Neural progenitor cell (in vitro differentiated cells): ENCODE results near the gene FBXL13. TPM values are rescaled to one million over a fixed set of nuclear protein-coding genes. Genes with fewer than 3 reads are reported as not detected.
"Not testable (repeated sequence)": the region's sequence is repeated elsewhere in the genome, so short reads cannot be mapped to it uniquely, and the experiment has no call there.

Source experiments
- DNase-seq: peaks from one replicate; pipeline ENCODE4 v3.0.0-alpha.2; 2016; ENCODE audit warnings: low spot score
- H2AFZ ChIP-seq: fragments of 200-600 bp; sonication (generic); replicated peaks from 2 replicates; pipeline ENCODE4 v1.6.1; 2016; ENCODE audit warnings: antibody characterized with exemption
- H3F3A ChIP-seq: fragments of 200-600 bp; sonication (generic); 2 replicates; pipeline ENCODE4 v1.6.1; 2016; ENCODE audit warnings: antibody characterized with exemption, low read depth
- H3K27ac ChIP-seq: fragments of 200-600 bp; sonication (generic); 2 replicates; pipeline ENCODE4 v1.5.1; 2016; ENCODE audit warnings: mild to moderate bottlenecking
- H3K27me3 ChIP-seq: fragments of 200-600 bp; sonication (generic); 2 replicates; pipeline ENCODE4 v1.6.1; 2016; ENCODE audit warnings: mild to moderate bottlenecking, moderate library complexity
- H3K36me3 ChIP-seq: fragments of 200-600 bp; sonication (generic); 2 replicates; pipeline ENCODE4 v1.5.1; 2016
- H3K4me1 ChIP-seq: fragments of 200-600 bp; sonication (generic); 2 replicates; pipeline ENCODE4 v1.6.1; 2016; ENCODE audit warnings: mixed run types
- H3K4me2 ChIP-seq: fragments of 200-600 bp; sonication (generic); 2 replicates; pipeline ENCODE4 v1.6.1; 2016
- H3K4me3 ChIP-seq: fragments of 200-600 bp; sonication (generic); 2 replicates; pipeline ENCODE4 v1.5.1; 2016
- H3K79me2 ChIP-seq: fragments of 200-600 bp; sonication (generic); 2 replicates; pipeline ENCODE4 v1.6.1; 2016; ENCODE audit warnings: low read depth
- H3K9ac ChIP-seq: fragments of 200-600 bp; sonication (generic); 2 replicates; pipeline ENCODE4 v1.6.1; 2016
- H3K9me3 ChIP-seq: fragments of 200-600 bp; sonication (generic); 2 replicates; pipeline ENCODE4 v1.5.1; 2016; ENCODE audit warnings: low read depth
- H4K20me1 ChIP-seq: fragments of 200-600 bp; sonication (generic); 2 replicates; pipeline ENCODE4 v1.6.1; 2016; ENCODE audit warnings: low read depth
- H3K27ac Mint-ChIP-seq: 3 replicates; pipeline ENCODE4 v1.8.0; 2021; ENCODE audit warnings: mixed read lengths
- H3K27me3 Mint-ChIP-seq: 2 replicates; pipeline ENCODE4 v1.8.0; 2022; ENCODE audit warnings: low read depth, mild to moderate bottlenecking, inconsistent platforms, moderate library complexity, mixed read lengths; ENCODE audit not compliant: insufficient read depth
- H3K36me3 Mint-ChIP-seq: 3 replicates; pipeline ENCODE4 v1.8.0; 2021; ENCODE audit warnings: mixed read lengths
- H3K4me1 Mint-ChIP-seq: 3 replicates; pipeline ENCODE4 v1.8.0; 2021; ENCODE audit warnings: mixed read lengths
- H3K4me3 Mint-ChIP-seq: 3 replicates; pipeline ENCODE4 v1.8.0; 2021; ENCODE audit warnings: mild to moderate bottlenecking, moderate library complexity, mixed read lengths
- H3K9me3 Mint-ChIP-seq: 3 replicates; pipeline ENCODE4 v1.8.0; 2020; ENCODE audit warnings: mixed read lengths
- CTCF ChIP-seq: fragments of 200-600 bp; sonication (generic); IDR thresholded peaks from 2 replicates; pipeline ENCODE4 v1.5.1; 2017; ENCODE audit warnings: antibody characterized with exemption, mild to moderate bottlenecking
- EZH2 ChIP-seq: fragments of 200-600 bp; sonication (generic); IDR thresholded peaks from 2 replicates; pipeline ENCODE4 v1.6.1; 2017; ENCODE audit warnings: antibody characterized with exemption, mild to moderate bottlenecking, moderate library complexity
- EZH2phosphoT487 ChIP-seq: fragments of 200-600 bp; sonication (generic); IDR thresholded peaks from 2 replicates; pipeline ENCODE4 v1.6.1; 2017; ENCODE audit warnings: antibody characterized with exemption
- total RNA-seq: library from RNA; depleted of rRNA; stranded (reverse); fragments of >200 nt; gene quantifications from 2 replicates; pipeline ENCODE4 v1.2.3, GENCODE V29; 2015; ENCODE audit warnings: low replicate concordance

The FBXL13 gene
- total RNA-seq, 1 donor from 2014 or later = 8.2 TPM

DNA sequence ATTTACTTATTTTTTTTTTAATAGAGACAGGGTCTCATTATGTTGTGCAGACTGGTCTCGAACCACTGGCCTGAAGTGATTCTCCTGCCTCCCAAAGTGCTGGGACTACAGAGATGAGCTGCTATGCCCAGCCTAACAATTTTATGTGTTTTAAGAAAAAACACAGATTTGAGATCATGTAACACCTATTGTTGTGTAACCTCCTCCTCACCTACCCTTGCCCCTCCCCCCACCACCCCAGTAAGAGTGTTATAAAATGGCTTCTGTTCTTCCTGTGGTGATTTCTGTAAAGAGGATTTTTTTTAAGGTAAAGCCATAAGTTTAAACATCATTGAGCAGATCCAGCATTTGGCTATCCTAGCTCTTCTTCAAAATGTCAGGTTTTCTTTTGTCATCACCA is 7.9 kb upstream of the FBXL13 start:
- H3K4me2 ChIP-seq = no peak overlapping the region
- H3K9me3 ChIP-seq = no peaks in the 10 kb centered on the region
- H3K9ac ChIP-seq = no peak overlapping the region
- H3K27me3 ChIP-seq = no peaks in the 10 kb centered on the region
- H3K36me3 Mint-ChIP-seq = peaks cover 8% of the 10 kb centered on the region
- H3K36me3 ChIP-seq = no peaks in the 10 kb centered on the region
- no peak overlapping the region for H3K27ac Mint-ChIP-seq
- H3K4me1 Mint-ChIP-seq = peaks cover 2% of the 10 kb centered on the region
- no peaks in the 10 kb centered on the region for H3K27me3 Mint-ChIP-seq
- TF ChIP-seq EZH2phosphoT487 (no peak), EZH2 (no peak), CTCF (no peak)
- H2AFZ ChIP-seq = no peak overlapping the region
- H4K20me1 ChIP-seq = no peaks in the 10 kb centered on the region
- H3K4me1 ChIP-seq = no peaks in the 10 kb centered on the region
- no peak overlapping the region for H3K4me3 ChIP-seq
- no peak overlapping the region for H3K4me3 Mint-ChIP-seq
- no peaks in the 10 kb centered on the region for H3F3A ChIP-seq
- no peak overlapping the region for H3K27ac ChIP-seq
- DNase-seq = no peak
- H3K79me2 ChIP-seq = peaks cover 56% of the 10 kb centered on the region
- H3K9me3 Mint-ChIP-seq = no peaks in the 10 kb centered on the region

DNA sequence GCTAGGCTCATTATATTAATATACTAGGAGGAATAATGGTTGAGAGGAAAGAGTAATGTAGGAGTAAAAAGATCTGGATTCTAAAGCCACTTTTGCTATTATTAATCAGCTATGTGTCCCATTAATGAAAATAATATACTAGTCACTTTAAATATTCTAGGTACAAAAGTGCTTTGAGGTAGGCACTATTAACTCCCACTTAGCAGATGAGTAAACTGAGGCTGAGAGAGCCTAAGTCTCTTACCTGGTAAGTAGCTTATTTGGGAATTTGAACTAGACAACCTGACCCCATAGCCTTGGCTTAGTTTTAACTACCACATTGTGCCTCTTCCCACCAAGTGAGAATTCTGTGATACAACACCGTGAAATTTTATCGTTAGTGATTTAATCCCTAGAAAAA is 6.3 kb upstream of the FBXL13 start:
- peaks cover 7% of the 10 kb centered on the region for H3K4me1 Mint-ChIP-seq
- H3K4me3 ChIP-seq = no peak overlapping the region
- H3K79me2 ChIP-seq = peaks cover 72% of the 10 kb centered on the region

DNA sequence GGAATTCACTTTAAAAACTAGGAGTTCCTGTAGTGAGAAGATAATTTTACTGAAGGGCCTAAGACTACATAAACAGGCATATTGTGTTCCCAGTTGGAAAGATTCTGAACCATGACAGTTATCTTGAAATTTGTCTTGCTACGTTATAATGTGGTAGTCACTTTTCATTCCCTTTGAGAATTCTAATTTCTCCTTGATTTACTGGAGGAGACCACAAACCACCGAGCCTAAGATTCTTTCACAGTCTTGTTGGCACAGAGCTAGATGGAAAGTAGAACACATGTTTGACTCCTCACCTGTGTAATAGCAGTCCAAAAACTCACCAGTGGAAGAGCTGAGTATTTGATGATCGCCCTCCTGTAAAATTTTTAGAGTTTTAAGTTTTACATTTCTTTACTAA is 5.2 kb upstream of the FBXL13 start:
- Mint-ChIP-seq H3K4me3 (no peak overlapping the region), H3K27ac (no peak overlapping the region), H3K27me3 (peaks cover 3% of the 10 kb centered on the region), H3K9me3 (no peaks in the 10 kb centered on the region), H3K4me1 (peaks cover 13% of the 10 kb centered on the region), H3K36me3 (peaks cover 6% of the 10 kb centered on the region)
- peaks cover 6% of the 10 kb centered on the region for H3K4me1 ChIP-seq
- peaks cover 76% of the 10 kb centered on the region for H3K79me2 ChIP-seq
- no peaks in the 10 kb centered on the region for H3K36me3 ChIP-seq
- H3K9ac ChIP-seq = no peak overlapping the region
- H3K4me3 ChIP-seq = no peak overlapping the region
- peaks cover 3% of the 10 kb centered on the region for H4K20me1 ChIP-seq
- no peak overlapping the region for H3K4me2 ChIP-seq
- H3K27me3 ChIP-seq = no peaks in the 10 kb centered on the region
- H3F3A ChIP-seq = peaks cover 11% of the 10 kb centered on the region
- no peaks in the 10 kb centered on the region for H3K9me3 ChIP-seq
- no peak for DNase-seq
- TF ChIP-seq EZH2phosphoT487 (no peak), CTCF (no peak), EZH2 (no peak)
- H2AFZ ChIP-seq = no peak overlapping the region
- H3K27ac ChIP-seq = no peak overlapping the region

More for the DNA sequence above, 6.3 kb upstream of the FBXL13 start:
- Histone ChIP-seq H3K36me3 (no peaks in the 10 kb centered on the region), H3K9ac (no peak overlapping the region), H3K27ac (no peak overlapping the region), H2AFZ (no peak overlapping the region), H3K27me3 (no peaks in the 10 kb centered on the region), H3K4me2 (no peak overlapping the region), H3F3A (peaks cover 2% of the 10 kb centered on the region), H3K4me1 (peaks cover 5% of the 10 kb centered on the region), H4K20me1 (peaks cover 3% of the 10 kb centered on the region), H3K9me3 (no peaks in the 10 kb centered on the region)
- H3K9me3 Mint-ChIP-seq = no peaks in the 10 kb centered on the region
- TF ChIP-seq EZH2phosphoT487 (no peak), EZH2 (no peak), CTCF (no peak)
- no peak for DNase-seq
- H3K36me3 Mint-ChIP-seq = peaks cover 6% of the 10 kb centered on the region
- no peak overlapping the region for H3K27ac Mint-ChIP-seq
- H3K4me3 Mint-ChIP-seq = no peak overlapping the region
- no peaks in the 10 kb centered on the region for H3K27me3 Mint-ChIP-seq

DNA sequence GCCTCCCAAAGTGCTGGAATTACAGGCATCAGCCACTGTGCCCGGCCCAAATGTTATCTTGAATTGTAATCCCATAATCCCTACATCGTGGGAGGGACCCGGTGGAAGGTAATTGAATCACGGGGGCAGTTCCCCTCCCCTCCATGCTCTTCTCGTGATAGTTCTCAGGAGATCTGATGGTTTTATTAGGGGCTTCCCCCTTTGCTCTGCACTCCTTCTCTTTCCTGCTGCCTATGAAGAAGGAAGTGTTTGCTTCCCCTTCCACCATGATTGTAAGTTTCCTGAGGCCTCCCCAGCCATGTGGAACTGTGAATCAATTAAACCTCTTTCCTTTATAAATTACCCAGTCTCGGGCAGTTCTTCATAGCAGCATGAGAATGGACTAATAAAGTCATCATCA is 3.6 kb upstream of the FBXL13 start:
- H3K9ac ChIP-seq = not testable (repeated sequence)
- H3K4me1 Mint-ChIP-seq = peaks cover 20% of the 10 kb centered on the region
- peaks cover 77% of the 10 kb centered on the region for H3K79me2 ChIP-seq

More for the DNA sequence above, 3.6 kb upstream of the FBXL13 start:
- H3K9me3 ChIP-seq, H3K4me3 ChIP-seq, H2AFZ ChIP-seq, H3K27me3 Mint-ChIP-seq, H3K9me3 Mint-ChIP-seq, H3K4me1 ChIP-seq, H3K27ac ChIP-seq, H3K4me2 ChIP-seq, H3K27me3 ChIP-seq, H3K36me3 Mint-ChIP-seq, H3K27ac Mint-ChIP-seq, DNase-seq, H4K20me1 ChIP-seq, H3K36me3 ChIP-seq: not testable (repeated sequence)
- H3F3A ChIP-seq = peaks cover 20% of the 10 kb centered on the region
- peak overlapping the region; percentile 57 for H3K4me3 Mint-ChIP-seq
